ENCODE results near the gene VARS1. TPM values are rescaled to one million over a fixed set of nuclear protein-coding genes. Genes with fewer than 3 reads are reported as not detected.

VARS1 gene
- total RNA-seq, 1 donor from 2014 or later: 165 TPM

DNA sequence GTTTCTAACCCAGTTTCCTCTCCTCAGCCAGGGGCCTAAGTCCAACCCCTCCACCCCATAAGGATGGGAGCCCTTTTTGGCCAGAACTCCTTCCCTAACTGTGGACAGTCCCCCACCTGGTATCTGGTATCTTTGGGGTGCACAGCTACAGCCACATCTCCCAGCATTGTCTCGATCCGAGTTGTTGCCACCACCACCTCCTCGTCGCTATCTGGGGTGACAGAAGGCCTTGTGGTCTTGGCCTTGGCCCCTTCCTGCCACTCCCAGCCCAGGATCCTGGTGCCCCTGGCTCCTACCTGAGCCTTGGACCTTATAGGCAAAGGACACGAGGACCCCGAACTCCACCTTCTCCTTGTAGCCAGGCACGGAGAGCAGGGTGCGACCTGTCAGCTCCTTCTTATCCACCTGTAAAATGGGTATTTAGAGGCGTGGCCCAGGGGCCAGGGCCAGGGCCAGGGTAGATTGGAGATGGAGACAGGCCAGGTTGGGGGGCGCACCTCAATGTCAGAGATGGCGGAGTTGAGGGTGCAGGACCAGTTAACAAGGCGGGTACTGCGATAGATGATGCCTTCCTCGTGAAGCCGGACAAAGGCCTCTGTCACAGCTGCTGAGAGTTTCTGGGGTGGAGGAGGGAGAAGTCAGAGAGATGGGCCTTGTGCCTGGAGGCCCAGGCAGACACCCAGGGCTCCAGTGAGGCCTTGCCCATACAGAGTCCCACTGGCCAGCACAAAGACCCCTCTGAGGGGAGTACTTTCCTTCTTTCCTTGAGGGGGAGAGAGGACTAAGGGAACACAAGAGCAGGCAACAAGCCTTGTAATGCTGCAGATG, 11.2 kb downstream of the VARS1 start:
- Histone ChIP-seq H3K36me3 (ENCODE audit: control insufficient read depth, insufficient read depth, low read length) (peaks cover 9% of the 10 kb centered on the region), H3K27me3 (ENCODE audit: control insufficient read depth, insufficient read depth, low read length) (no peaks in the 10 kb centered on the region), H3K4me3 (ENCODE audit: low read depth, low read length) (no peak overlapping the region)
- TF ChIP-seq, protein P1, sequence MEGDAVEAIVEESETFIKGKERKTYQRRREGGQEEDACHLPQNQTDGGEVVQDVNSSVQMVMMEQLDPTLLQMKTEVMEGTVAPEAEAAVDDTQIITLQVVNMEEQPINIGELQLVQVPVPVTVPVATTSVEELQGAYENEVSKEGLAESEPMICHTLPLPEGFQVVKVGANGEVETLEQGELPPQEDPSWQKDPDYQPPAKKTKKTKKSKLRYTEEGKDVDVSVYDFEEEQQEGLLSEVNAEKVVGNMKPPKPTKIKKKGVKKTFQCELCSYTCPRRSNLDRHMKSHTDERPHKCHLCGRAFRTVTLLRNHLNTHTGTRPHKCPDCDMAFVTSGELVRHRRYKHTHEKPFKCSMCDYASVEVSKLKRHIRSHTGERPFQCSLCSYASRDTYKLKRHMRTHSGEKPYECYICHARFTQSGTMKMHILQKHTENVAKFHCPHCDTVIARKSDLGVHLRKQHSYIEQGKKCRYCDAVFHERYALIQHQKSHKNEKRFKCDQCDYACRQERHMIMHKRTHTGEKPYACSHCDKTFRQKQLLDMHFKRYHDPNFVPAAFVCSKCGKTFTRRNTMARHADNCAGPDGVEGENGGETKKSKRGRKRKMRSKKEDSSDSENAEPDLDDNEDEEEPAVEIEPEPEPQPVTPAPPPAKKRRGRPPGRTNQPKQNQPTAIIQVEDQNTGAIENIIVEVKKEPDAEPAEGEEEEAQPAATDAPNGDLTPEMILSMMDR (IDR thresholded peaks at IDR 0.05; ENCODE audit: insufficient read depth, low read length, poor library complexity, severe bottlenecking): no peak
- DNase-seq (ENCODE audit: low read depth): no peak

DNA sequence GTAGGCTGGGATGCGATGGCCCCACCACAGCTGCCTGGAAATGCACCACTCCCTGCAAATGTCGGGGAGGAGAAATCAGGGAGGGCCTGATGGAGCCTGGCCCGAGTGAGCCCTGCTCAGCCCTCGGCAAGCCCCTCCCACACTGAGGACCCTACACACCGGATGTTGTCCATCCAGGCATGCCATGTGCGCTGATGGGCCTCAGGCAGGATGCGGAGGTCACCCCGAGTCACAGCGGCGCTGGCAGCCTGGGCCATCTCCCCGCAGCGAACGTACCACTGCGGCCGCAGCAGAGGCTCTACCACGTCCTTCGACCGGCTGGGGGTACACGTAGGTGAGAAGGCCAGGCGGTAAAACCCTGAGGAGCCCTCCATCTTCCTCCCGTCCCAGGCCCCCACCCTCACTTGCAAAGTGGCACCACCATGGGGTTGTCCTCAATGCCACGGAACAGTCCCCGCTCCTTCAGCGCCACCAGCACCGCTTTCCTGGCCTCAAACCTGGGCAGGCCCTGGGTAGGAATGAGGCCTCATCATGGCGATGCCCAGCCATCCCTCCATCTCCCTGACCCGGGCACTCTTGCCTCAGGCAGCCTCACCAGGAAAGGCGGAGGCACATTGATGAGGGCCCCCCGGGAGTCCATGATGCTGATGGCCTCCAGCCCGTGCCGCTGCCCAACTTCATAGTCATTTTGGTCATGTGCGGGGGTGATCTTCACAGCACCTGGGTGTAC, 13.3 kb downstream of the VARS1 start:
- Histone ChIP-seq H3K4me3 (ENCODE audit: low read depth, low read length) (no peak overlapping the region), H3K36me3 (ENCODE audit: control insufficient read depth, insufficient read depth, low read length) (peaks cover 9% of the 10 kb centered on the region), H3K27me3 (ENCODE audit: control insufficient read depth, insufficient read depth, low read length) (no peaks in the 10 kb centered on the region)
- TF ChIP-seq, protein P1 (IDR thresholded peaks at IDR 0.05; ENCODE audit: insufficient read depth, low read length, poor library complexity, severe bottlenecking): no peak
- no peak for DNase-seq (ENCODE audit: low read depth)

DNA sequence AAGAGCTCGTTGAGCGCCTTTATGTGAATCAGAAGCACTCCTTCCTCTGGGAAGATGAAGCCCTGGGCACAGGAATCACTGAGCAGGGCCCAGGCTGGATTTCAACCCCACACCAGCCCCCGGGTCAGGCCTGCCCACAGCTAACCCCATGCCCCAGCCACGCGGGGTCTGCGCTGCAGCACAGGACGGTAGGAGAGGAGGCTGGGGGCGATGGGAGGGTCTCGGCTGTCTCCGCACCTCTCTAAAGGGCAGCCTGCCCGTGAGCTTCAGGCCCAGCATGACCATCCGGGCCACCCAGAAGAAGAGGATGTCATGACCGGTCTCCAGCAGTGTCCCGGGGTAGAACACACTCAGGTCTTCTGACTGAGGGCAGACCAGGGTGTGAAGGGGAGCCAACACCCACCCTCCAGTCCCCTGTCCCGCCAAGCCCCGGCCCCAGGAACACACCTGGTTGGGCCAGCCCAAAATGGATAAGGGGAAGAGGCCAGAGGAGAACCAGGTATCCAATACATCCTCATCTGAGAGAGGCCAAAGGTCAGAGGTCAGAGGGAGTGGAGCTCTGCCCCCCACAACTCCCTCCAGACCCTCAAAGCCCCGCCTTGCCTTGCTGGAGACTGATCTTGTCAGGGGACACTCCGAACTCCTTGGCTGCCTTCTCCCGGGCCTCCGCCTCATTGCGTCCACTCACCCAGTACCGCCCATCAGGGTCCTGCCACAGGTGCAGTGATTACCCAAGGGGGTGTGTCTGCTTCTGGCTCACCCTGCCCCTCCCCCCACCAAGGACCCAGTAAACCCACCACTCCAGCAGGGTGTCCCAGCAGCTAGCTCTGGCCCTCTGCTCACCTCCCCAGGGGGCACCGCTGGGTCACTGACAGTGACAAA, 14.1 kb downstream of the VARS1 start:
- no peaks in the 10 kb centered on the region for H3K27me3 ChIP-seq (ENCODE audit: control insufficient read depth, insufficient read depth, low read length)
- no peak overlapping the region for H3K4me3 ChIP-seq (ENCODE audit: low read depth, low read length)
- DNase-seq (ENCODE audit: low read depth): no peak
- TF ChIP-seq, protein P1 (IDR thresholded peaks at IDR 0.05; ENCODE audit: insufficient read depth, low read length, poor library complexity, severe bottlenecking): no peak
- H3K36me3 ChIP-seq (ENCODE audit: control insufficient read depth, insufficient read depth, low read length): peaks cover 9% of the 10 kb centered on the region

DNA sequence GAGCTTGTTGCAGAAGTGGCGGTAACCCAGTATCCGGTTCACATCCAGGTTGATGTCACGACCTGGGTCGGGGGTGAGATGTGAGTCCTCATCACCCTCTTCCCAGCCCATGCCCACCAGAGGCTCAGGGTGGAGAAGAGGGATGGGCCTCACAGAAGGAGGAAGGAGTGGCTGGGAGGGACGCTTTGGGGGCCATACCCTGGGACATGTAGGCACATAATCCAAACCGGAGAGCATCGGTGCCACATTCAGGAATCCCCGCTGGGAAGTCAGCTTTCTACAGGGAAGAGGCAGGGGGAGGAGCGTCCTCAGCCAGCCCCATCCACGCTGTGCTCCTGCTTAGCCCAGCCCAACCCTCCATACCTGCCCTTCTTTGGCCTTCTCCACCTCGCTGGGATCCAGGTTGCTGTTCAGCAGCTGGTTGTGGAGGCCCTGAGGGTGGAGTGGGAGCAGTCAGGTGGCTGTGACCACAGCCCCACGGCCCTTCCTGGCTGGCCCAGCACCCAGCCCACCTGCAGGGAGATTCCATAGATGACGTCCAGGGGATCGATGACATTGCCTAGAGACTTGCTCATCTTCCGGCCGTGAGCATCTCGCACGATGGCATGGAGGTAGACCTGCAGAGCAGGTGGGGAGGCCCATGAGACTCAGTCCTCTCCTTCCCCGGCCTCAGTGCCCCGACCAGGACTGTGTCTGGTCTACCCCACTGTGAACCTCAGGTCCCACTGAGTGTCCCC, 14.9 kb downstream of the VARS1 start:
- Histone ChIP-seq H3K36me3 (ENCODE audit: control insufficient read depth, insufficient read depth, low read length) (peaks cover 9% of the 10 kb centered on the region), H3K27me3 (ENCODE audit: control insufficient read depth, insufficient read depth, low read length) (no peaks in the 10 kb centered on the region), H3K4me3 (ENCODE audit: low read depth, low read length) (no peak overlapping the region)
- TF ChIP-seq, protein P1 (IDR thresholded peaks at IDR 0.05; ENCODE audit: insufficient read depth, low read length, poor library complexity, severe bottlenecking): no peak
- DNase-seq (ENCODE audit: low read depth): no peak

DNA sequence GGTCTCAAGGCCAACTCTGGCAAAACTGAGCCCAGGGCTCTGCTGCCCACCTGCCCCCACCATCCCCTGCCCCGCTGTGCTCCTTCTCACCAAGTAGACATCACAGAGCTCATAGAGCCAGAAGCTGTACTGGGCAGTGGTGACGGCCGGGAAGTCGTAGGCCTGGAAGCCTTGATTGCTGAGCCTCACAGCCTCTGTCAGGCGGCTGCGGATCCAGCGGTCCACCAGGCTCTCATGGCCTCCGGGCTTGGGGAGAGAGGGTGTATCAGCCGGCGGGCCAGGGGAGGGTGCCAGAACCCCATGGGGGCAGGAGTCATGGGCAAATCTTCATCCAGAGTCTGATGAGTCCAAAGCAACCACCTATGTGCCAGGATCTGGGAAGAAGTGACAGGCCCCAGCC, 15.6 kb downstream of the VARS1 start:
- TF ChIP-seq, protein P1 (IDR thresholded peaks at IDR 0.05; ENCODE audit: insufficient read depth, low read length, poor library complexity, severe bottlenecking): no peak
- Histone ChIP-seq H3K4me3 (ENCODE audit: low read depth, low read length) (no peak overlapping the region), H3K27me3 (ENCODE audit: control insufficient read depth, insufficient read depth, low read length) (no peaks in the 10 kb centered on the region), H3K36me3 (ENCODE audit: control insufficient read depth, insufficient read depth, low read length) (peaks cover 9% of the 10 kb centered on the region)
- no peak for DNase-seq (ENCODE audit: low read depth)
